C4-2B (cell line): ENCODE results near the gene TPCN2.

Source experiments
- ZFX ChIP-seq: fragments of 450-650 bp; IDR thresholded peaks from 2 replicates; pipeline ENCODE4 v1.6.1; 2017
- TF ChIP-seq, protein P1 (sequence below): fragments of 450-650 bp; conservative IDR thresholded peaks from 2 replicates; pipeline ENCODE4 v1.5.1; 2017; ENCODE audit warnings: mild to moderate bottlenecking

GRCh38 chr11:69151836-69152235, 103.1 kb downstream of the TPCN2 start:
- TF ChIP-seq, protein P1, sequence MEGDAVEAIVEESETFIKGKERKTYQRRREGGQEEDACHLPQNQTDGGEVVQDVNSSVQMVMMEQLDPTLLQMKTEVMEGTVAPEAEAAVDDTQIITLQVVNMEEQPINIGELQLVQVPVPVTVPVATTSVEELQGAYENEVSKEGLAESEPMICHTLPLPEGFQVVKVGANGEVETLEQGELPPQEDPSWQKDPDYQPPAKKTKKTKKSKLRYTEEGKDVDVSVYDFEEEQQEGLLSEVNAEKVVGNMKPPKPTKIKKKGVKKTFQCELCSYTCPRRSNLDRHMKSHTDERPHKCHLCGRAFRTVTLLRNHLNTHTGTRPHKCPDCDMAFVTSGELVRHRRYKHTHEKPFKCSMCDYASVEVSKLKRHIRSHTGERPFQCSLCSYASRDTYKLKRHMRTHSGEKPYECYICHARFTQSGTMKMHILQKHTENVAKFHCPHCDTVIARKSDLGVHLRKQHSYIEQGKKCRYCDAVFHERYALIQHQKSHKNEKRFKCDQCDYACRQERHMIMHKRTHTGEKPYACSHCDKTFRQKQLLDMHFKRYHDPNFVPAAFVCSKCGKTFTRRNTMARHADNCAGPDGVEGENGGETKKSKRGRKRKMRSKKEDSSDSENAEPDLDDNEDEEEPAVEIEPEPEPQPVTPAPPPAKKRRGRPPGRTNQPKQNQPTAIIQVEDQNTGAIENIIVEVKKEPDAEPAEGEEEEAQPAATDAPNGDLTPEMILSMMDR: no peak
- TF ChIP-seq ZFX: no peak
